Left lung (tissue), 10 donors: ENCODE results near the gene TGFBR3L. TPM values are rescaled to one million over a fixed set of nuclear protein-coding genes. Genes with fewer than 3 reads are reported as not detected.
A peak's percentile ranks its signal among the peaks of the same experiment; 100 is the strongest.

Experiments used
- ATAC-seq: fragments of 200-7000 bp; cut with Tn5 transposase; one replicate; pipeline ENCODE4 v1.9.1; 2020; ENCODE audit warnings: moderate library complexity
- DNase-seq, 4 donors: peaks; one replicate each; pipeline ENCODE4 v3.0.0-alpha.2; 2013 to 2020
- H3K27ac ChIP-seq, 2 donors: fragments of 200-600 bp; sonication (generic) in 1 of 2; one replicate each; pipeline versions ENCODE4 v1.5.0 to v1.8.0; 2020 to 2021
- H3K27me3 ChIP-seq, 2 donors: fragments of 200-600 bp; sonication (generic) in 1 of 2; one replicate each; pipeline versions ENCODE4 v1.5.0 to v1.8.0; 2020 to 2021
- H3K36me3 ChIP-seq, 2 donors: fragments of 200-600 bp; sonication (generic) in 1 of 2; one replicate each; pipeline versions ENCODE4 v1.5.0 to v1.8.0; 2020 to 2021
- H3K4me1 ChIP-seq, 2 donors: fragments of 200-600 bp; one replicate each; pipeline ENCODE4 v1.8.0; 2021
- H3K4me3 ChIP-seq, 2 donors: fragments of 200-600 bp; sonication (generic) in 1 of 2; one replicate each; pipeline versions ENCODE4 v1.5.0 to v1.8.0; 2020 to 2021; ENCODE audit warnings: mild to moderate bottlenecking in 1 of 2
- H3K9me3 ChIP-seq, 2 donors: fragments of 200-600 bp; sonication (generic) in 1 of 2; one replicate each; pipeline versions ENCODE4 v1.5.0 to v1.8.0; 2020 to 2021
- intact Hi-C, 2 donors: fragments of 100-400 bp; cut with DNase I; formaldehyde crosslinking; loops; one replicate each; pipeline versions ENCODE4 v1.11.2 to v1.14.2; 2022
- polyA plus RNA-seq, 6 donors: library from polyadenylated mRNA; unstranded; fragments of 120-200 nt; gene quantifications; one replicate each; pipeline ENCODE4 v1.2.1, GENCODE V29; 2013; ENCODE audit not compliant: insufficient read length in 6 of 6
- total RNA-seq, 2 donors: library from RNA; stranded (reverse); fragmentation: NEBNext Ultra II Directional; extraction: Animal tissue kit (Norgen Biotek cat#: 25700); gene quantifications; one replicate each; pipeline ENCODE4 v1.2.1, GENCODE V29; 2021
- TF ChIP-seq, protein P1 (sequence below), 2 donors: fragments of 200-600 bp; sonication (generic) in 1 of 2; IDR thresholded peaks; one replicate each; pipeline versions ENCODE4 v1.5.0 to v1.8.0; 2021; ENCODE audit warnings: antibody characterized with exemption in 2 of 2
- donor health status: DM: no; HTN: yes; CAD: no.
- donor health status: DM: no; HTN: no; CAD: no.

Gene TGFBR3L
- total and polyA plus RNA-seq, 8 donors = 0.11 to 0.55 (median 0.24) TPM; not detected in 2

DNA sequence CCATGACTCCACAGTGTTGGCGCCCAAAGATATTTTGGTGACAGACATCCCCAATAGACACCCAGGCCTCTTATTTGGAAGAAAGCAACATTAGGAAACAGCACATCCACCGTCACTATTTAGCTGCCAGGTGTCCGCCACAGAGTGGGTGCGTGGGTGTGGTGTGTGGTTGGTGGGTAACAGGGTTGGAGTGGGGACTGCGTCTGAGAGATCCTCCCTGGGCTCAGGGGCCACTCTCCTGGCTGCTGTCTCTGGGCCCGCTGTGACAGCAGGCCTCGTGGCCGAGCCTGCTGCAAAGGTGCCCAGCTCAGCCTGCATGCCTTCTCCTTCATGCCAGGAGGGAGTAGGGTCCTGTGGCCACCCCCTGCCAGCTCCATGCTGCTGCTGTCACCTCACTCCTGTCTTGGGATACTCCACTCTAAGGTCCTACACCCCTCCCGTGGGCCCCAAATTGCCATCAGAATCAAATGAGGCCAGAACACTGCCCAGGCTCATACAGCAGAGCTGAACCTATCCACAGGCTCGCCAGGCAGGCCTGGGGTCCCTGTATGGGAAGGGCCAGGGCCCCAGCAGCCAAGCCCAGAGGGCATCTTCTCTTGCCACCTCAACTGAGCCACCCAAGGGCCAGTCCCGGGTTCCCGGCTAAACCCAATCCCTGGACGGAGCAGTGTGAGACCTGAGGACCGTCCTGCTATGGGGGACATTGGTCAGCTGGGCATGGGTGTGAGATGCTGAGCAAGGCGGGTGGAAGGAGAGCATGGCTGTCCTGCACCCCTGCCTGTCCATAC is 53.6 kb downstream of the TGFBR3L start:
- TF ChIP-seq, protein P1, sequence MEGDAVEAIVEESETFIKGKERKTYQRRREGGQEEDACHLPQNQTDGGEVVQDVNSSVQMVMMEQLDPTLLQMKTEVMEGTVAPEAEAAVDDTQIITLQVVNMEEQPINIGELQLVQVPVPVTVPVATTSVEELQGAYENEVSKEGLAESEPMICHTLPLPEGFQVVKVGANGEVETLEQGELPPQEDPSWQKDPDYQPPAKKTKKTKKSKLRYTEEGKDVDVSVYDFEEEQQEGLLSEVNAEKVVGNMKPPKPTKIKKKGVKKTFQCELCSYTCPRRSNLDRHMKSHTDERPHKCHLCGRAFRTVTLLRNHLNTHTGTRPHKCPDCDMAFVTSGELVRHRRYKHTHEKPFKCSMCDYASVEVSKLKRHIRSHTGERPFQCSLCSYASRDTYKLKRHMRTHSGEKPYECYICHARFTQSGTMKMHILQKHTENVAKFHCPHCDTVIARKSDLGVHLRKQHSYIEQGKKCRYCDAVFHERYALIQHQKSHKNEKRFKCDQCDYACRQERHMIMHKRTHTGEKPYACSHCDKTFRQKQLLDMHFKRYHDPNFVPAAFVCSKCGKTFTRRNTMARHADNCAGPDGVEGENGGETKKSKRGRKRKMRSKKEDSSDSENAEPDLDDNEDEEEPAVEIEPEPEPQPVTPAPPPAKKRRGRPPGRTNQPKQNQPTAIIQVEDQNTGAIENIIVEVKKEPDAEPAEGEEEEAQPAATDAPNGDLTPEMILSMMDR (IDR thresholded peaks at IDR 0.05) = no peak
- ATAC-seq = no peak
- H3K4me1 ChIP-seq = no peaks in the 10 kb centered on the region
- H3K27me3 ChIP-seq = no peaks in the 10 kb centered on the region
- peaks cover 0 to 91% of the 10 kb centered on the region in 2 donors for H3K36me3 ChIP-seq
- H3K9me3 ChIP-seq = no peaks in the 10 kb centered on the region
- H3K4me3 ChIP-seq = no peak overlapping the region
- intact Hi-C loops = loop anchor here in 1 of 2 donors (10.0 kb wide), 1 partner anchor 287 kb away; no protein-coding TSS in a partner anchor
- DNase-seq = peak in 1 of 4 donors; percentile 44
- H3K27ac ChIP-seq = no peak overlapping the region

Other genes with a start within 250 kb of the TGFBR3L start
- 10 to 100 TPM in 1 of 2 donors, 1 to 10 TPM in 1; 3.6 to 22.4 TPM for gene RETN, start 245.8 kb upstream of the TGFBR3L start, total RNA-seq
- 1 to 10 TPM; 1.2 to 3.9 (median 1.9) TPM for gene RETN, start 245.8 kb upstream of the TGFBR3L start, polyA plus RNA-seq
- gene MCEMP1, start 237.7 kb upstream of the TGFBR3L start, total RNA-seq = 100 to 1,000 TPM in 1 of 2 donors, 10 to 100 TPM in 1; 26.4 to 112 TPM
- gene MCEMP1, start 237.7 kb upstream of the TGFBR3L start, polyA plus RNA-seq = under 1 TPM; 0.32 to 0.90 (median 0.52) TPM
- 100 to 1,000 TPM; 105 to 106 TPM for gene TRAPPC5, start 234.0 kb upstream of the TGFBR3L start, total RNA-seq
- gene TRAPPC5, start 234.0 kb upstream of the TGFBR3L start, polyA plus RNA-seq = 10 to 100 TPM; 25.7 to 51.5 (median 40.3) TPM
- under 1 TPM; 0.58 to 0.73 TPM for gene FCER2, start 212.7 kb upstream of the TGFBR3L start, total RNA-seq
- under 1 TPM; 0.27 to 0.61 (median 0.47) TPM for gene FCER2, start 212.7 kb upstream of the TGFBR3L start, polyA plus RNA-seq
- gene CLEC4G, start 182.7 kb upstream of the TGFBR3L start, total RNA-seq = 1 to 10 TPM; 2.1 to 2.2 TPM
- under 1 TPM in 4 of 6 donors, not detected in 2; 0.20 to 0.38 (median 0.25) TPM for gene CLEC4G, start 182.7 kb upstream of the TGFBR3L start, polyA plus RNA-seq
- gene CD209, start 167.3 kb upstream of the TGFBR3L start, total RNA-seq = 10 to 100 TPM in 1 of 2 donors, 1 to 10 TPM in 1; 9.2 to 10.6 TPM
- gene CD209, start 167.3 kb upstream of the TGFBR3L start, polyA plus RNA-seq = 1 to 10 TPM; 2.9 to 4.3 (median 3.1) TPM
- gene CLEC4M, start 151.6 kb upstream of the TGFBR3L start, total RNA-seq = 1 to 10 TPM in 1 of 2 donors, not detected in 1; 2.7 TPM
- 1 to 10 TPM in 4 of 6 donors, under 1 TPM in 2; 0.78 to 2.2 (median 1.3) TPM for gene CLEC4M, start 151.6 kb upstream of the TGFBR3L start, polyA plus RNA-seq
- 10 to 100 TPM; 14.2 to 16.9 TPM for gene EVI5L, start 84.6 kb upstream of the TGFBR3L start, total RNA-seq
- gene EVI5L, start 84.6 kb upstream of the TGFBR3L start, polyA plus RNA-seq = 10 to 100 TPM; 11.3 to 18.1 (median 14.7) TPM
- 1 to 10 TPM; 1.2 to 4.2 TPM for gene PRR36, start 40.4 kb upstream of the TGFBR3L start, total RNA-seq
- 10 to 100 TPM in 3 of 6 donors, 1 to 10 TPM in 3; 8.4 to 13.4 (median 10.1) TPM for gene PRR36, start 40.4 kb upstream of the TGFBR3L start, polyA plus RNA-seq
- gene LRRC8E, start 26.3 kb upstream of the TGFBR3L start, total RNA-seq = 10 to 100 TPM in 1 of 2 donors, 1 to 10 TPM in 1; 5.9 to 10.5 TPM
- 1 to 10 TPM; 3.7 to 5.7 (median 4.5) TPM for gene LRRC8E, start 26.3 kb upstream of the TGFBR3L start, polyA plus RNA-seq
- 10 to 100 TPM; 30.5 to 31.1 TPM for gene MAP2K7, start 11.0 kb upstream of the TGFBR3L start, total RNA-seq
- 10 to 100 TPM; 25.7 to 33.1 (median 30.5) TPM for gene MAP2K7, start 11.0 kb upstream of the TGFBR3L start, polyA plus RNA-seq
- 10 to 100 TPM; 15.2 to 20.5 TPM for gene SNAPC2, start 5.5 kb downstream of the TGFBR3L start, total RNA-seq
- 10 to 100 TPM; 11.1 to 18.5 (median 14.9) TPM for gene SNAPC2, start 5.5 kb downstream of the TGFBR3L start, polyA plus RNA-seq
- 1 to 10 TPM; 6.5 to 8.5 TPM for gene CTXN1, start 11.3 kb downstream of the TGFBR3L start, total RNA-seq
- 10 to 100 TPM in 3 of 6 donors, 1 to 10 TPM in 3; 4.2 to 13.3 (median 9.9) TPM for gene CTXN1, start 11.3 kb downstream of the TGFBR3L start, polyA plus RNA-seq
- 10 to 100 TPM; 42.2 to 52.1 TPM for gene TIMM44, start 28.8 kb downstream of the TGFBR3L start, total RNA-seq
- 10 to 100 TPM; 36.7 to 56.5 (median 42.9) TPM for gene TIMM44, start 28.8 kb downstream of the TGFBR3L start, polyA plus RNA-seq
- gene ELAVL1, start 90.8 kb downstream of the TGFBR3L start, total RNA-seq = 10 to 100 TPM; 67.8 to 73.2 TPM
- gene ELAVL1, start 90.8 kb downstream of the TGFBR3L start, polyA plus RNA-seq = 10 to 100 TPM; 64.3 to 76.0 (median 71.2) TPM
- gene CCL25, start 137.9 kb downstream of the TGFBR3L start, total RNA-seq = not detected
- gene CCL25, start 137.9 kb downstream of the TGFBR3L start, polyA plus RNA-seq = under 1 TPM in 4 of 6 donors, not detected in 2; 0.23 to 0.46 (median 0.37) TPM
- gene FBN3, start 234.8 kb downstream of the TGFBR3L start, total RNA-seq = 1 to 10 TPM in 1 of 2 donors, under 1 TPM in 1; 0.63 to 4.8 TPM
- gene FBN3, start 234.8 kb downstream of the TGFBR3L start, polyA plus RNA-seq = 10 to 100 TPM; 63.6 to 84.0 (median 75.0) TPM